Glomerular visceral epithelial cell (primary cell): ENCODE results near the gene C1QTNF5.
A peak's percentile ranks its signal among the peaks of the same experiment; 100 is the strongest.

Source experiments
- DNase-seq: peaks from one replicate; pipeline ENCODE4 v3.0.0-alpha.2; 2016; ENCODE audit errors: extremely low spot score

C1QTNF5 gene

GRCh38 chr11:119338318-119338890 lies 2.3 kb downstream of the C1QTNF5 start:
- DNase-seq = peak; percentile 73

- peak; percentile 40 for DNase-seq
These were observed 2.9 kb downstream of the C1QTNF5 start for GRCh38 chr11:119337581-119338317.

GRCh38 chr11:119336744-119337469 lies 3.8 kb downstream of the C1QTNF5 start:
- DNase-seq = no peak

- no peak for DNase-seq
These were observed 4.8 kb downstream of the C1QTNF5 start for GRCh38 chr11:119335655-119336543.

GRCh38 chr11:119335091-119335654 lies 5.5 kb downstream of the C1QTNF5 start:
- no peak for DNase-seq

- peak; percentile 94 for DNase-seq
These were observed 6.3 kb downstream of the C1QTNF5 start, which contains the start of gene RNF26 for GRCh38 chr11:119334174-119334930. TSS of gene RNF26 (plus strand) at chr11:119334527. CDS start at chr11:119335123, 596 bp downstream.

GRCh38 chr11:119332111-119332765 lies 8.4 kb downstream of the C1QTNF5 start:
- DNase-seq = no peak

- no peak for DNase-seq
These were observed 10.4 kb downstream of the C1QTNF5 start for GRCh38 chr11:119330237-119330636.

- no peak for DNase-seq
These were observed 11.4 kb downstream of the C1QTNF5 start for GRCh38 chr11:119329320-119329719.

GRCh38 chr11:119324189-119324588 lies 16.5 kb downstream of the C1QTNF5 start:
- DNase-seq = no peak

GRCh38 chr11:119323532-119324033 lies 17.1 kb downstream of the C1QTNF5 start:
- peak; percentile 73 for DNase-seq

- DNase-seq = no peak
These were observed 17.7 kb downstream of the C1QTNF5 start for GRCh38 chr11:119322921-119323531.

GRCh38 chr11:119322360-119322739 lies 18.3 kb downstream of the C1QTNF5 start:
- DNase-seq = no peak

GRCh38 chr11:119320776-119321524 lies 19.7 kb downstream of the C1QTNF5 start:
- DNase-seq = peak; percentile 83

GRCh38 chr11:119320240-119320775 lies 20.4 kb downstream of the C1QTNF5 start:
- DNase-seq = no peak

- no peak for DNase-seq
These were observed 20.9 kb downstream of the C1QTNF5 start for GRCh38 chr11:119319700-119320239.

- no peak for DNase-seq
These were observed 21.5 kb downstream of the C1QTNF5 start for GRCh38 chr11:119319136-119319699.
